ENCODE results near the gene MYO1E.
"Not testable (repeated sequence)": the region's sequence is repeated elsewhere in the genome, so short reads cannot be mapped to it uniquely, and the experiment has no call there.

Gene MYO1E

DNA sequence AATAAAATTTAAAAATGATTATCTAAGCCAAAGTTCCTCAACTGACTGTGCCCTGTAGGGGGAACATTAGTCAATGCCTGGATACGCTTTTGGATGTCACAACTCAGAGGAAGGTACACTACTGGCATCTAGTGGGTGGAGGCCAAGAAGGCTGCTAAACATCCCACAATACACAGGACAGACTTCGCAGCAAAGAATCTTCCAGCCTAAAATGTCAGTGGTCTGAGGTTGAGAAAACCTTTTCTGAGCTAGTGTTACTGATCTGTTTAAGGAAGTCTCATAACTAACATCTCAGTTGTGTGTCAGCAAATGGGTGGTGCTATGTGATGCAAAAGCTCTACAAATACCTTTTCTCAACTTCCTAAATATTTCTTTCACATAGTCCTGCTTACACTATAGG, 186.9 kb downstream of the MYO1E start:
- DNase-seq = no peak

GRCh38 chr15:59180945-59181600, 191.6 kb downstream of the MYO1E start:
- no peak for DNase-seq

DNA sequence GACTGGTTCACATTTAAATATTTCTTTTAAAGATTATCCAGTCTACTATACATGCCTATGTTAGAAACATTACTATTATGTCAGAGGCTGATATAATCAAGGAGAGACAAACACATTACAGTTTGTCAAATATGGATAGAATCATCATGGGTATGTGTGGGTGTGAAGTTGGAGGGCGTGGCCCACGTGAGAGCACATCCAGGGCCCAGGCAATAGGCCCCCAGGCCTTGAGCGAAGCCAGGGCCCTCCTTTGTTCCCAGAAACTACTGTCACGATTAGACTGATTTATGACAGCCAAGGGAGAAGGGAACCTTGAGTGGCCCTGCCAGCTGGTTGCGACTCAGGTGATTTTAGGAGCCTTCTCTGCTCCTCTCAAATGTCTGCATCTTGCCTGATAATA, 193.0 kb downstream of the MYO1E start:
- peak in 2 of 3 experiments; percentile 55 to 62 for DNase-seq

- DNase-seq = no peak
These were observed 194.4 kb downstream of the MYO1E start for GRCh38 chr15:59178151-59178695.

DNA sequence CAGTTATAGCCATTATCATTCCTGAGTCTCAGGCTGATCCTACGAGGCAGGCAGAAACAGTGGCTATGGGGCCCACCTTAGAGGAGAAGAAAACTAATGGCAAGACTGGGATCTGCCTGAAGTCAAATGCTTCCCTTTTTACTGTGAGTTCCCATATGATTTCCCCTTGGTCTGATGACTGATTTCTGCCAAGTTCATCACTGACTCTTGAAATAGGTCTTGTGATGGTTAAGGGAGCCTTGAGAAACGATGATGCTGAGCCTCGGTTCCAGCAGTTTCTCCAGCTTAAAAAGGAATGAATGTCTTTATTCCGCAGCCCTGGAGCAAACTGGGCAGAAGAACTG, 195.4 kb downstream of the MYO1E start:
- DNase-seq = no peak

DNA sequence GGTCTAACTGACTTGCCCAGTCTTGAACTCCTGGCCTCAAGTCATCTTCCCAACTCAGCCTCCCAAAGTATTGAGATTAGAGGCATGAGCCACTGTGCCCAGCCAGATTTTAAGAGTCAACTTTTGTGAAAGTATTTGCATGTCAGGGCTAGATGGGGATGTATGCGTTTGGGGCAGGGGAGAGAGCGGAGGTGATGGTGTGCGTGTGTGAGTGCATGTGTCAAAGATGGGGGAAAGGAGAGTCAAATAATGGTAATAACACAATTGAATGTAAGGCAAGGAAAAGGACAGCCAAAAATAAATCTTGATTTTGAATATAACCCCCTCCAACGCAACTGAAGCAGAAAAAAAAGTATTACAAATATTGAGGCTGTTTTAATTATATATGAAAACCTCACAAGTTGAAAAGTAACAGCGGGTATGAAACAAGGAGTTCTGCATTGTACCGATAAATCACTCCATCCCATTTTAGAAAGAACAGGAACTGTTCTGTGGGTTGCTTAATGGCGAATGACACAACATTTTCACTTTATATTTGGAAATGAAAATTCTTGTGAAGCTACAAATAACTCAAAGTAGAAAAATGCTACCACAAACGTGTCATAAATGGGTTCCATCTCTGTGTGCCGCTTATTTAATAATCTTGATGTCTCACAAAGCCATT, 195.9 kb downstream of the MYO1E start:
- no peak for DNase-seq

- DNase-seq = peak; percentile 40 to 67 (median 60)
These were observed 197.5 kb downstream of the MYO1E start for GRCh38 chr15:59174835-59175831.

- no peak for DNase-seq
These were observed 198.4 kb downstream of the MYO1E start for GRCh38 chr15:59174151-59174834.

GRCh38 chr15:59173194-59173593, 199.5 kb downstream of the MYO1E start:
- no peak for DNase-seq

DNA sequence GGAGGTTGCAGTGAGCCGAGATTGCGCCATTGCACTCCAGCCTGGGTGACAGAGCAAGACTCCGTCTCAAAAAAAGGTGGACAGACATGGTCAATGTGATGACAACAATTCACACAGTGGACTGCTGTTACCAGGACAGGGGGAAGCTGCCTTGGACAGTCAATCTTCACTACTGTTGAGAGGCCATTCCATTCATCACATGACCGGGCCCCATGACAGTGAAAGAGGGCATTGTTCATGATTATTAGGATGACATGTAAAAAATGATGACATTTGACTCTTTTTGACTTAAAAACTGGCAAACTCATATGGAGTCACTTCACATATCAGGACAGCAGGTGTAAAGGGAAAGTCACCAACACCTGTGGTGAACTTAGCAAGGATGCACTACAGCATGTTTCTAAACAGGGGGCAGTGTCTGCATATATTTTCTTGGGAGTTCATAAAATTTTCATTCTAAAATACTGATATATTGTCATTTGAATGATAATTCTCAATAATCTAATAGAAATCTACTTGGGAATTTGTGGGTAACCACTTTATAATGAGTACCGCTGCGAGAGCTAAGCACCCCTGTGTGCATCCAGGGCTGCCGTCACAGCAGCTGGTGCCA, 200.3 kb downstream of the MYO1E start:
- no peak for DNase-seq

- DNase-seq = no peak
These were observed 201.6 kb downstream of the MYO1E start for GRCh38 chr15:59171067-59171397.

- peak; percentile 17 to 79 (median 55) for DNase-seq
These were observed 202.2 kb downstream of the MYO1E start for GRCh38 chr15:59170295-59171066.

DNA sequence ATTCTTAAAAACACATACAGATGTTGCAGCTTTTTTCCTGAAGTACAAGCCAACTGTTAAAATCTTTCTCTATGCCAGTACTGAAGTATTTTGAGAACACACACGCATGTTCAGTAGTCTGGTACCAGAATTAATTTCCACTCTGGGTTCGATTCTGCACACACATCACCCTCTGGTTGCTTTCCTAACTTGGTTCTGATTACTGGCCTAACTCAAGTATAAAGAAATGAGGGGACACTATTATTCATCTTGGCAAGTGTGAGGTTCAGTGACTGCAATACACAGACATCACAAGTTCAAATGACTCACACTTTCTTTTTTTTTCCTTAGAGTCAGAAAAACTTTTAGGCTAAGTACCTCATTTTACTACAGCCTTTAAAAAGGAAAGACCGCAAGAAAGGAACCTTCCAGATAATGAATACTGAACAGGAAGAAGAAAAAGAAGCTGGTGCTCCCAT, 203.4 kb downstream of the MYO1E start:
- no peak for DNase-seq

DNA sequence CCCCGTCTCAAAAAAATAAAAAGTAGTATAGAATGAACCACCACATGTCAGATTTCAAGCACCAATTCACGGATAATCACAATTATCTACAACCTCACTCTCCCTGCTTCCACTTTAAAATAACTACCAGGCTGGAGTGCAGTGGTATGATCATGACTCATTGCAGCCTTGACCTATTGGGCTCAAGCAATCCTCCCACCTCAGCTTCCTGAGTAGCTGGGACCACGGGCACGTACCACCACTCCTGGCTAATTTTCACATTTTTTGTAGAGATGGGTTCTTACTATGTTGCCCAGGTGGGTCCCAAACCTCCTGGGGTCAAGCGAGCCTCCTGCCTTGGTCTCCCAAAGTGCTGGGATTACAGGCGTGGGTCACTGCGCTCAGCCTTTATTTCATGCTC, 204.1 kb downstream of the MYO1E start:
- DNase-seq = no peak

GRCh38 chr15:59166601-59167265, 205.9 kb downstream of the MYO1E start:
- DNase-seq = peak; percentile 49 to 82 (median 53)

GRCh38 chr15:59166166-59166565, 206.5 kb downstream of the MYO1E start:
- DNase-seq = no peak

GRCh38 chr15:59165726-59166125, 206.9 kb downstream of the MYO1E start:
- DNase-seq = peak; percentile 52 to 85 (median 62)

DNA sequence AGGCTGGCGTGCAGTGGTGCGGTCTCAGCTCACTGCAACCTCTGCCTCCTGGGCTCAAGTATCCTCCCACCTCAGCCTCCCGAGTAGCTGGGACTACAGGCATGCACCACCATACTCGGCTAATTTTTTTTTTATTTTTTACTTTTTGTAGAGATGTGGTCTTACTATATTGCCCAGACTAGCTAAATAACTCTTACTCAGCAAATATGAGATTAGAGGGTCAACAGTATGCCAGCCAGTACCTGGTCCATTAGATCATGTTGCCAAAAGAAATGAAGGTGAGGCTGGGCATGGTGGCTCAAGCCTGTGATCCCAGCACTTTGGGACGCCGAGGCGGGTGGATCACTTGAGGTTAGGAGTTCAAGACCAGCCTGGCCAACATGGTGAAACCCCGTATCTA, 210.6 kb downstream of the MYO1E start:
- DNase-seq = not testable (repeated sequence)

DNA sequence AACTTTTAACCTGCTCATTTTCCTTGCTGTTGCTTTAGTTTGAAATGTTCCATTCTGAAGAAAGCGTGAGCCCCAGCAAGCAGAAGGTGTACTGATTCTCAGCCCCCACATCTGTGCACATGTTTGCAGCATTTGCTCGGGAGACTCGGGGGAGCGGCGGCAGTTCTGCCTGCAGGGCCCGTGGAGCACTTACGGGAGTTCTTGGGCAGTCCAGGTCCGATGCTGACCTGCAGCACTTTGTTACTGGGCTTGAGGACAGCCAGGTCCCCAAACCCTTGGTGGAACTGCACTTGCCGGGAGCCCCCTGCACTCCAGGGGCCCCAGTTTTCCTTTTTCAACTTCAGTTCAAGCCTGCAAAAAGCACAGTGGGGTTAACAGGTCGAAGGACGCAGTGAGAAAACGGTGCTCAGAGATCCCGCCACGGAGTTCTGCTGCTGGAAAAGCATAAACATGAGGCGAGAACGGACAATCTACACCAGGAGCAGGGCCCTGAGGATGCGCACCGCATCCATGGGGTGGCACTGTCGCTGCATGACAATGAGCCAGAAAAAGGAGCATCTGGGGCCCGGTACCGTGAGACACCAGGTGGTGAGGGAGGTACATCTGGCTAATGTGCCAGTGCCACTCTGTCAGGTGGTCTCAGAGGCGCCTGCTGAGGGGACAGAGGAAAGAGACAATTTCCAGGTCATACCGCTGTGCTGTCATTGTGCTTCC, 211.6 kb downstream of the MYO1E start:
- peak; percentile 72 to 86 (median 77) for DNase-seq

DNA sequence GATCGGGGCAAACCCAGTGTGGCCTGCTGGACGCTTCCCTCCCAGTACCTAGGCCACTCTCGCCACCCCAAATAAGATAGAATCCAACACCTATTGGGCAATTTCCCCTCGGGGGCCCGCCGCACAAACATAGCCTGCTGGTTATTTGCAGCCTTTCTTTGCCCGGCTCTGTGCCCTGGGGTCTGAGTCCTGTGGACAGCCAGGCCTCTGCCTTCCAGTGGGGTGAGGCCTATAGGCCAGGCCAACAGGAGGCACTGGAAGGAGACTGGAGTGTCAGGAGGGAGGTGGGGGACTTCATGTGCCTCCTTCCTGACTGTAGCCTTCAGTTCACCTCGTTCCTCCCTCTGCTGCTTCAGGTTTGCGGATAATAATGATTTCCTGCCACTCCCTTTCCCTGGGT, 213.5 kb downstream of the MYO1E start:
- DNase-seq = no peak

Data from NCI-H1417 (cell line).